Lower lobe of right lung (tissue), 2 donors: ENCODE results near the gene PHAF1. TPM values are rescaled to one million over a fixed set of nuclear protein-coding genes. Genes with fewer than 3 reads are reported as not detected.
A peak's percentile ranks its signal among the peaks of the same experiment; 100 is the strongest.

Experiments
- ATAC-seq, 2 donors: fragments of 200-7000 bp; cut with Tn5 transposase; one replicate each; pipeline ENCODE4 v1.9.1; 2020 to 2022; ENCODE audit warnings: mild to moderate bottlenecking in 2 of 2, moderate library complexity in 2 of 2
- DNase-seq: peaks from one replicate; pipeline ENCODE4 v3.0.0-alpha.2; 2020
- H3K27ac ChIP-seq: fragments of 200-600 bp; one replicate; pipeline ENCODE4 v1.8.0; 2022
- H3K27me3 ChIP-seq: fragments of 200-600 bp; one replicate; pipeline ENCODE4 v1.8.0; 2022; ENCODE audit warnings: low read depth
- H3K36me3 ChIP-seq: fragments of 200-600 bp; one replicate; pipeline ENCODE4 v1.8.0; 2022; ENCODE audit warnings: mild to moderate bottlenecking
- H3K4me1 ChIP-seq: fragments of 200-600 bp; one replicate; pipeline ENCODE4 v1.8.0; 2022
- H3K4me3 ChIP-seq: fragments of 200-600 bp; one replicate; pipeline ENCODE4 v1.8.0; 2022; ENCODE audit warnings: mild to moderate bottlenecking
- H3K9me3 ChIP-seq: fragments of 200-600 bp; one replicate; pipeline ENCODE4 v1.8.0; 2022
- CTCF ChIP-seq: fragments of 200-600 bp; IDR thresholded peaks from one replicate; pipeline ENCODE4 v1.8.0; 2022; ENCODE audit warnings: antibody characterized with exemption, mild to moderate bottlenecking
- intact Hi-C: fragments of 100-400 bp; cut with DNase I; formaldehyde crosslinking; loops from one replicate; pipeline ENCODE4 v1.11.0; 2022
- total RNA-seq: library from RNA; stranded (reverse); fragmentation: NEBNext Ultra II Directional; extraction: Animal tissue kit (Norgen Biotek cat#: 25700); gene quantifications from one replicate; pipeline ENCODE4 v1.2.1, GENCODE V29; 2021
- donor health status: DM: no; HTN: yes; CAD: no; lungs with severe emphysema.

The PHAF1 gene
- total RNA-seq, 1 donor from 2014 or later = 21.7 TPM

- DNase-seq (no peak), ATAC-seq (no peak)
These were observed 78.6 kb downstream of the PHAF1 start for GRCh38 chr16:67188323-67188722.

GRCh38 chr16:67188798-67189197, 79.1 kb downstream of the PHAF1 start:
- intact Hi-C loops = no loop called here
- Histone ChIP-seq H3K4me3 (peak overlapping the region; percentile 46), H3K27me3 (no peaks in the 10 kb centered on the region), H3K9me3 (no peaks in the 10 kb centered on the region), H3K36me3 (peaks cover 7% of the 10 kb centered on the region), H3K4me1 (peaks cover 50% of the 10 kb centered on the region), H3K27ac (no peak overlapping the region)
- no peak for DNase-seq
- TF ChIP-seq CTCF = no peak
- ATAC-seq = no peak

More at GRCh38 chr16:67188323-67188722, 78.6 kb downstream of the PHAF1 start:
- Histone ChIP-seq H3K27ac (no peak overlapping the region), H3K36me3 (peaks cover 2% of the 10 kb centered on the region), H3K4me3 (no peak overlapping the region), H3K27me3 (no peaks in the 10 kb centered on the region), H3K4me1 (peaks cover 46% of the 10 kb centered on the region), H3K9me3 (no peaks in the 10 kb centered on the region)
- TF ChIP-seq CTCF = no peak
- intact Hi-C loops = no loop called here

- no peak for ATAC-seq
- intact Hi-C loops = no loop called here
- no peaks in the 10 kb centered on the region for H3K27me3 ChIP-seq
- H3K4me1 ChIP-seq = peaks cover 45% of the 10 kb centered on the region
- no peak for TF ChIP-seq CTCF
- H3K9me3 ChIP-seq = no peaks in the 10 kb centered on the region
- peak within 1 kb of the TSS; percentile 46 for H3K4me3 ChIP-seq
- peaks cover 19% of the 10 kb centered on the region for H3K36me3 ChIP-seq
- peak within 1 kb of the TSS; percentile 53 for H3K27ac ChIP-seq
- no peak for DNase-seq
These were observed 80.3 kb downstream of the PHAF1 start, which contains the start of gene EXOC3L1 for GRCh38 chr16:67190041-67190440. Gene EXOC3L1 (minus strand): TSS chr16:67190136. CDS start chr16:67189676, 460 bp downstream.

- no peak for TF ChIP-seq CTCF
- Histone ChIP-seq H3K4me1 (peaks cover 38% of the 10 kb centered on the region), H3K9me3 (no peaks in the 10 kb centered on the region), H3K36me3 (peaks cover 26% of the 10 kb centered on the region), H3K4me3 (peak overlapping the region; percentile 46), H3K27ac (peak overlapping the region; percentile 31), H3K27me3 (no peaks in the 10 kb centered on the region)
- DNase-seq (no peak), ATAC-seq (no peak)
- intact Hi-C loops = no loop called here
These were observed 81.0 kb downstream of the PHAF1 start for GRCh38 chr16:67190448-67191399.

DNA sequence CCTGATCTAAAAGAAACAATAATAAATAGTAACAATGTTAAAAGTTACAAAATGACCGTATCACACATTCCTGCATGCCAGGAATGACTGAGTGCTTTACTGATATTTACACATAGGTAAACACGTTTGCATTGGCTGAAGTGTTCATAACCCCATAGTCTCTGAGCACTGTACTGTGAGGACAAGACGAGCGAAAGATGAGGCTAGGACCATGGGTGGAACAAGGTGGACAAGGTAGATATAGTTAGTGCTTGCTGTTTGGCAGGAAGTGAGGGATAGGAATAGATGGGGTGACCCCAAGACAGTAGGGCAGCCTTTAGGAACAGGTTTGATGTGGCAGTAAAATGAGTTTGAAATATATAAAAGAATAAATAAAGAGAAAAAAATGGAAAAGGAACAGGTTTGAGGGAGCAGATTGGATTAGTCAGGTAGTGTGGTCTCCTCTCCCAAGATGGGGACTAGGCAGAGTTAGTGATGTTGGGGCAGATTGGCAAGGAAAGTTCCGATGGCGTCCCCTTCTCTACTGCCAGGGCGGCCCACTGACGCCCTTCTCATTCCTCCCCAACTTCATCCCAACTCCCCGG, 81.8 kb downstream of the PHAF1 start:
- Histone ChIP-seq H3K9me3 (no peaks in the 10 kb centered on the region), H3K27me3 (no peaks in the 10 kb centered on the region), H3K4me3 (peak overlapping the region; percentile 100), H3K27ac (peak overlapping the region; percentile 86), H3K4me1 (peaks cover 34% of the 10 kb centered on the region), H3K36me3 (peaks cover 34% of the 10 kb centered on the region)
- TF ChIP-seq CTCF = no peak
- ATAC-seq (no peak), DNase-seq (no peak)
- intact Hi-C loops = no loop called here
